ENCODE data around the gene NR1I2.
A peak's percentile ranks its signal among the peaks of the same experiment; 100 is the strongest.

Gene NR1I2

GRCh38 chr3:119779731-119780383 is 2.0 kb upstream of the NR1I2 start:
- DNase-seq (ENCODE audit: low read depth) = no peak

DNA sequence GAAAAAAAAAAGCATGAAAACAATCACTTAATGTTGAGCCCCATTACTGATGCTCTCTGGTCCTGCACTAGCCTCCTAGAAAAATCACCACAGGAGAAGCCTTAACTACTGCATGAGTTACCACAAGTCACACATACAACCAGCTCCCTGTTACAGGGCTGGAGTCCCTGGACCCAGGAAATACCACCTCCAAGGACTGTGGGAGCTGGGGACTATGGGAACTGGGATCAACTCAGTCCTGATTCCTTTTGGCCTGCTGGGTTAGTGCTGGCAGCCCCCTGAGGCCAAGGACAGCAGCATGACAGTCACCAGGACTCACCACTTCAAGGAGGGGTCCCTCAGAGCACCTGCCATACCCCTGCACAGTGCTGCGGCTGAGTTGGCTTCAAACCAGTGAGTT is 559 bp downstream of the NR1I2 start:
- no peak for DNase-seq (ENCODE audit: low read depth)

GRCh38 chr3:119783255-119783654 is 1.4 kb downstream of the NR1I2 start:
- DNase-seq (ENCODE audit: low read depth) = no peak

GRCh38 chr3:119783883-119784282 is 2.0 kb downstream of the NR1I2 start:
- no peak for DNase-seq (ENCODE audit: low read depth)

DNA sequence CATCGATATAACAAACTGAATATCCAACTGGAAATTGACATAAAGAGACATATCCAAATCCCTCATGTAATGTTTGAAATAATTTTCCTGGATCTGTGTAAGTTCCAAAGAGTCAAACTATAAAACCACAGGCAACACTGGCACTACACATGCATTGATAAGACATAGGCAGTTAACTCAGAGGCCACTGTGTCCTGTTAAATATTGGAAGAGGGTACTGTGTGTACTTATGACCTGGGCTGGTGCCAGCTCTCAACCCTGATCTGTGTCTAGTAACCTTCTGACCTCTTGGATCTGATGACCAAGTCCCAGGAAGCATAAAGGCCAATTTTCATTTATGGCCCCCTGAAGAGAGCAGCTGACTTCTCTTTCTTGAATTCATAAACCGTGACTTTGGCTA is 4.5 kb downstream of the NR1I2 start:
- no peak for DNase-seq (ENCODE audit: low read depth)

- no peak for DNase-seq (ENCODE audit: low read depth)
Measured at GRCh38 chr3:119790369-119790768, 8.5 kb downstream of the NR1I2 start.

DNA sequence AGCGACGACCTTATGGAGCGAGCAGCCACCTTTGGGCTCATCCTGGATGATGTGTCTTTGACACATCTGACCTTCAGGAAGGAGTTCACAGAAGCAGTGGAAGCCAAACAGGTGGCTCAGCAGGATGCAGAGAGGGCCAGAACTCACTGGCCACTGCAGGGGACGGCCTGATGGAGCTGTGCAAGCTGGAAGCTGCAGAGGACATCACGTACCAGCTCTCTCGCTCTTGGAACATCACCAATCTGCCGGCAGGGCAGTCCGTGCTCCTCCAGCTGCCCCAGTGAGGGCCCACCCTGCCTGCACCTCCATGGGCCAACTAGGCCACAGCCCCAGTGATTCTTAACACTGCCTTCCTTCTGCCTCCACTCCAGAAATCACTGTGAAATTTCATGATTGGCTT is 10.4 kb downstream of the NR1I2 start:
- DNase-seq (ENCODE audit: low read depth) = no peak

- DNase-seq (ENCODE audit: low read depth) = no peak
Measured at GRCh38 chr3:119794401-119794800, 12.5 kb downstream of the NR1I2 start.

DNA sequence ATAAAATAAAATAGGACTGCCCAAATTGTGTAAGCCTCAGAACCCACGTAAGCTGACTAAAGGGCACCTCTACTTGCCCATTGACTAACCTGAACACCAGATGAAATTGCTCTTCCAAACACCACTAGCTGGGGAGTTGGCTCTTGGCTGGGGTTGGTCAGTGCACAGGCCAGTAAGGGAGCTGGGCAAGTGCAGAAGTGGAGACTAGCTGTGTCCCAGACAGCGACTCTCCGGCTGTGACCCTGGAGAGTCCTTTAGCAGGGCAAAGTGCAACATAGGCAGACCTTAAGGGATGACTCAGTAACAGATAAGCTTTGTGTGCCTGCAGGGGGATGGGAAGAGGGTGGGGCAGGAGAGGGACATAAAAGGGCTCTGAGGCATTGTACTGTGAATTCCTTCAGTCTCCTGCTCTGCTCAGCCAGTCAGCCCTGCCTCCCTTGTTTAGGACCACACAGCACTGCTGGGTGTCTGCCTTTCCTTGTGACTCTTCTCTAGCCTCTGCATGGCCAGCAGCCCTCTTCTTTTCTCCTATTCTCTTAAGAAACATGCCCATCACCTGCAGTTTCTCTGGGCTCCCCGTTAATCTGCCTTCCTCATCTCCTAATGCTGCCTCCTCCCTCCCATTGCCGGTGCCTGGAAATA is 13.2 kb downstream of the NR1I2 start:
- DNase-seq (ENCODE audit: low read depth) = no peak

GRCh38 chr3:119795849-119796248 is 13.9 kb downstream of the NR1I2 start:
- no peak for DNase-seq (ENCODE audit: low read depth)

GRCh38 chr3:119796368-119796767 is 14.5 kb downstream of the NR1I2 start:
- DNase-seq (ENCODE audit: low read depth) = no peak

DNA sequence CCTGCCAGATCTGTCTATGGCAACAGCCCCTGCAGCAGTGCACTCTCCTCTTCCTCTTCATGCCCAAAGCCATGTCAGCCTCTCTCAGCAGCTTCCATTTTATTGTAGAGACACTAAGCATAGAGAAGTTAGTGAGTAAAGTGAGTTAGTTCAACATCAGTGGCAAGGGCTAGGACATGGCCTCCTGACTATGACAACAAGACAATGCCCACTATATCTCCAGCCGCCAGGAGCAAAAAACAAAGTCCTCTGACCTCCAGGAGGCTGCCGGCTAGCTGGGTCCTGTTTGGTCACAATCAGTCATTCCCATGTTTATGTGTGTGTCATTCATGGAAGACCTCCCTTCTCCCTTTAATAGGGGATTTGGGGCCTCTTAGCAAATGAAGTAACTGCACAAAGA is 14.9 kb downstream of the NR1I2 start:
- DNase-seq (ENCODE audit: low read depth) = no peak

GRCh38 chr3:119800844-119801243 is 18.9 kb downstream of the NR1I2 start:
- DNase-seq (ENCODE audit: low read depth) = no peak

GRCh38 chr3:119808244-119808643 is 26.3 kb downstream of the NR1I2 start:
- DNase-seq (ENCODE audit: low read depth) = no peak

DNA sequence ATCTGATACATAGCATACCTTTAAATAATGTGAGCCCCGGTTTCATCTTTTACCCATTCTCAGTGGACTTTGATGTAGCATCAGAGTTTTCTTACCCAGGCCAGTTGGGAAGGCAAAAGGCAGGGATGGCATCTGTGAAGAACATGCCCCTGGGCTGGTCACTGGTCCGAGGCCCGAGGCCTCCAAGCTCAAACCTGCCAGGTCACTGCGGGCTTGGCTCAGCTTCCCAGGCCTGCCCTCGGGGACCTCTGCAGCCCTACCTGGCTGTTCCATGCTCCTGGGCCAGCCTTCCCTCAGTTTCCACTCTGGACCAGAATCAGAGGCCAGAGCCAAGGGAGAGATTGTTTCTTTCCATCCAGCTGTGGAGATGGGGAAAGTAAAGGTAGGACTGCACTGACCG is 26.9 kb downstream of the NR1I2 start:
- no peak for DNase-seq (ENCODE audit: low read depth)

GRCh38 chr3:119809249-119810017 is 27.5 kb downstream of the NR1I2 start:
- DNase-seq (ENCODE audit: low read depth) = no peak

GRCh38 chr3:119810018-119810435 is 28.1 kb downstream of the NR1I2 start:
- peak; percentile 67 for DNase-seq (ENCODE audit: low read depth)

DNA sequence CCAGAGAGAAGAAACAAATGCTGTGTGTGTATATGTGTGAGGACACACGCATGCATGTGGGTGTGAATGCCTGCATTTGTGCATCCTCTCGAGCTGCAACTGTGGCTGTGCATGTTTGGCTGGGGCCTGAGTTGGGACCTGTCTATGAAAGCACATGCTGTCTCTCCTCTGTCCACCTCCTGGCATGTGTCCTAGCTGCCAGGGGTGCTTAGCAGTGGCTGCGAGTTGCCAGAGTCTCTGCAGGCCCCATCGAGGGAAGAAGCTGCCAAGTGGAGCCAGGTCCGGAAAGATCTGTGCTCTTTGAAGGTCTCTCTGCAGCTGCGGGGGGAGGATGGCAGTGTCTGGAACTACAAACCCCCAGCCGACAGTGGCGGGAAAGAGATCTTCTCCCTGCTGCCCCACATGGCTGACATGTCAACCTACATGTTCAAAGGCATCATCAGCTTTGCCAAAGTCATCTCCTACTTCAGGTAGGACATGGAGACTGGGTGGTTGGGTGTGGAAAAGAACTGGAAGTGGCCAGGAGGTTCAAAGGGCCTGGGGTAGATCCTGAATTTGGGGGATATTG is 30.7 kb downstream of the NR1I2 start:
- DNase-seq (ENCODE audit: low read depth) = no peak

DNA sequence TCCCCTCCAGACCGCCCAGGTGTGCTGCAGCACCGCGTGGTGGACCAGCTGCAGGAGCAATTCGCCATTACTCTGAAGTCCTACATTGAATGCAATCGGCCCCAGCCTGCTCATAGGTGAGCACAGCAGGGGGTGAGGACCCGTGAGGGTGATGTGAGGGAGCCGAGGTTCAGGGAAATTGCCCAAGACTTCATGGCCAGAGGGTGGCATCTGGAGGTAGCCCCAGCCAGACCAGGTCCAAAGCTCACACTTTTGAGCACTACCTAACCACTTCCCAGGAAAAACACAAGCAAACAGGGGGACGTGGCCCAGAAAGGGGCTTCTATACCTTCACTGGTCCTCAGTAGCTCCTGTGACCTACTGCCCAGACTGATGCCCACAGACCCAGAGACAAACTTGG is 33.8 kb downstream of the NR1I2 start:
- no peak for DNase-seq (ENCODE audit: low read depth)

GRCh38 chr3:119817071-119817470 is 35.2 kb downstream of the NR1I2 start:
- DNase-seq (ENCODE audit: low read depth) = no peak

DNA sequence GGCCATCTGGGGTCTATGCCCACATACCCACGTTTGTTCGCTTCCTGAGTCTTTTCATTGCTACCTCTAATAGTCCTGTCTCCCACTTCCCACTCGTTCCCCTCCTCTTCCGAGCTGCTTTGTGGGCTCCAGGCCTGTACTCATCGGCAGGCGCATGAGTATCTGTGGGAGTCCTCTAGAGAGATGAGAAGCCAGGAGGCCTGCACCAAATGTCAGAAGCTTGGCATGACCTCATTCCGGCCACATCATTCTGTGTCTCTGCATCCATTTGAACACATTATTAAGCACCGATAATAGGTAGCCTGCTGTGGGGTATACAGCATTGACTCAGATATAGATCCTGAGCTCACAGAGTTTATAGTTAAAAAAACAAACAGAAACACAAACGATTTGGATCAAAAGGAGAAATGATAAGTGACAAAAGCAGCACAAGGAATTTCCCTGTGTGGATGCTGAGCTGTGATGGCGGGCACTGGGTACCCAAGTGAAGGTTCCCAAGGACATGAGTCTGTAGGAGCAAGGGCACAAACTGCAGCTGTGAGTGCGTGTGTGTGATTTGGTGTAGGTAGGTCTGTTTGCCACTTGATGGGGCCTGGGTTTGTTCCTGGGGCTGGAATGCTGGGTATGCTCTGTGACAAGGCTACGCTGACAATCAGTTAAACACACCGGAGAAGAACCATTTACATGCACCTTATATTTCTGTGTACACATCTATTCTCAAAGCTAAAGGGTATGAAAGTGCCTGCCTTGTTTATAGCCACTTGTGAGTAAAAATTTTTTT is 35.9 kb downstream of the NR1I2 start:
- no peak for DNase-seq (ENCODE audit: low read depth)

GRCh38 chr3:119818937-119819336 is 37.0 kb downstream of the NR1I2 start:
- no peak for DNase-seq (ENCODE audit: low read depth)

Data from stimulated activated CD4-positive, alpha-beta T cell treated with anti-CD3 and anti-CD28 coated beads, Interleukin-2, amount 100 ng/mL, for 4 hours (primary cell).